GM12878 (cell line): ENCODE results near the gene TMEM163. TPM values are rescaled to one million over a fixed set of nuclear protein-coding genes. Genes with fewer than 3 reads are reported as not detected.

Source experiments
- ATAC-seq: fragments of 200-7000 bp; cut with Tn5 transposase; 3 replicates; pipeline ENCODE4 v1.9.1; 2020; ENCODE audit warnings: mild to moderate bottlenecking, moderate library complexity
- BruUV-seq: library from RNA; stranded (reverse); fragments of 400-500 nt; replicated peaks from 2 replicates; lab custom pipeline; 2021; lab: Mats Ljungman, UMichigan
- CTCF ChIA-PET: fragments of 300-600 bp; sonication (Branson Sonifier 250); formaldehyde crosslinking; extraction: SDS; loops from one replicate; lab custom pipeline; 2021; ENCODE audit warnings: inconsistent platforms; lab: Yijun Ruan, JAX
- POLR2A ChIA-PET: fragments of 350-600 bp; formaldehyde crosslinking; extraction: SDS; loops from one replicate; lab custom pipeline; 2021; ENCODE audit warnings: inconsistent platforms; lab: Charles Lee
- RAD21 ChIA-PET: fragments of 300-600 bp; sonication (Branson Sonifier 250); formaldehyde crosslinking; loops from one replicate; lab custom pipeline; 2023; ENCODE audit warnings: antibody characterized with exemption; ENCODE audit not compliant: unreplicated experiment; lab: Charles Lee
- SMC1A ChIA-PET: fragments of 300-600 bp; sonication (Branson Sonifier 250); formaldehyde crosslinking; loops from one replicate; lab custom pipeline; 2023; ENCODE audit not compliant: unreplicated experiment, uncharacterized antibody; lab: Charles Lee
- DNase-seq: peaks from one replicate; pipeline ENCODE4 v3.0.0-alpha.2; 2011; ENCODE audit warnings: low read depth, low spot score
- FAIRE-seq: peaks from 3 replicates; lab custom pipeline; 2011; peaks lifted over from hg19 to GRCh38; lab: Jason Lieb, UNC
- H2AFZ ChIP-seq: 2 replicates; pipeline ENCODE4 v1.6.0; 2011; ENCODE audit warnings: low read depth, low read length, control low read depth; ENCODE audit not compliant: control insufficient read depth
- H3K27ac ChIP-seq: 2 replicates; pipeline ENCODE4 v1.5.1; 2011; ENCODE audit warnings: control low read depth; ENCODE audit not compliant: control insufficient read depth, insufficient read depth
- H3K27me3 ChIP-seq, 2 experiments: replicated peaks in 1 of 2; 2 replicates each; pipeline versions ENCODE4 v1.6.0 to v1.6.1; 2011; ENCODE audit warnings: low read length in 1 of 2; ENCODE audit not compliant: control insufficient read depth in 2 of 2, insufficient read depth in 2 of 2
- H3K36me3 ChIP-seq, 2 experiments: 2 replicates each; pipeline ENCODE4 v1.5.1; 2011; ENCODE audit warnings: low read length in 1 of 2; ENCODE audit not compliant: control insufficient read depth in 2 of 2, insufficient read depth in 2 of 2
- H3K4me1 ChIP-seq: 2 replicates; pipeline ENCODE4 v1.6.1; 2011; ENCODE audit warnings: mild to moderate bottlenecking, low read length, moderate library complexity, mixed read lengths; ENCODE audit not compliant: control insufficient read depth, insufficient read depth
- H3K4me2 ChIP-seq: 2 replicates; pipeline ENCODE4 v1.6.0; 2011; ENCODE audit warnings: control low read depth; ENCODE audit not compliant: control insufficient read depth, insufficient read depth
- H3K4me3 ChIP-seq: fragments of 200-600 bp; sonication (generic); 2 replicates; pipeline ENCODE4 v1.5.1; 2016
- H3K79me2 ChIP-seq: 2 replicates; pipeline ENCODE4 v1.6.0; 2011; ENCODE audit warnings: low read length; ENCODE audit not compliant: control insufficient read depth, insufficient read depth
- H3K9ac ChIP-seq: 2 replicates; pipeline ENCODE4 v1.8.0; 2011; ENCODE audit warnings: low read length, control low read depth, mixed read lengths; ENCODE audit not compliant: control insufficient read depth, insufficient read depth
- H3K9me3 ChIP-seq: replicated peaks from 3 replicates; pipeline ENCODE4 v1.5.1; 2011; ENCODE audit warnings: mild to moderate bottlenecking, low read length; ENCODE audit not compliant: control insufficient read depth, insufficient read depth
- H4K20me1 ChIP-seq: 2 replicates; pipeline ENCODE4 v1.6.0; 2011; ENCODE audit not compliant: control insufficient read depth, insufficient read depth
- HDAC6 ChIP-seq: fragments of 200-600 bp; sonication (generic); IDR thresholded peaks from one replicate; pipeline ENCODE4 v1.8.0; 2017; ENCODE audit warnings: antibody characterized with exemption; ENCODE audit not compliant: unreplicated experiment
- POLR2AphosphoS2 ChIP-seq: IDR thresholded peaks from 2 replicates; pipeline ENCODE4 v1.6.1; 2011; ENCODE audit warnings: low read depth, mild to moderate bottlenecking, low read length, improper control_type of control experiment, moderate library complexity
- ZNF274 ChIP-seq: IDR thresholded peaks from one replicate; pipeline ENCODE4 v1.8.0; 2011; ENCODE audit not compliant: insufficient read length, insufficient read depth
- ZSCAN29 ChIP-seq: fragments of 450-650 bp; IDR thresholded peaks from 2 replicates; pipeline ENCODE4 v1.6.1; 2017; ENCODE audit warnings: mild to moderate bottlenecking, moderate library complexity
- WGBS: methylation state at CpG from one replicate; pipeline ENCODE4 v1.1.6; 2016; ENCODE audit warnings: low lambda C conversion rate; ENCODE audit not compliant: insufficient replicate concordance, insufficient coverage; ENCODE audit errors: missing lambda C conversion rate; 5-methylcytosine and 5-hydroxymethylcytosine counted together
- in situ Hi-C: fragments of 300-500 bp; cut with MboI; formaldehyde crosslinking; loops from 9 replicates; pipeline ENCODE4 v1.14.3; 2018; ENCODE audit warnings: mixed read lengths
- intact Hi-C: fragments of 100-400 bp; cut with micrococcal nuclease; formaldehyde crosslinking; loops from one replicate; pipeline ENCODE4 v1.14.2; 2022; ENCODE audit not compliant: unreplicated experiment
- polyA plus RNA-seq, 11 experiments: library from polyadenylated mRNA; depleted of rRNA in 4 of 11; unstranded in 6 of 11; stranded (reverse) in 5 of 11; fragments of >200 nt; fragmentation: Nextera tagmentation in 4 of 11; fragmentation: Illumina TruSeq in 1 of 11; extraction: Ambion mirVana in 4 of 11; extraction: Trizol in 1 of 11; gene quantifications; 1 replicate in 1 of 11; 2 replicates in 10 of 11; pipeline versions ENCODE4 v1.2.1 to v1.2.3, GENCODE V29; 2011 to 2016; ENCODE audit warnings: inconsistent platforms in 2 of 11, missing spikeins in 2 of 11, low read depth in 1 of 11
- total RNA-seq, 4 experiments: library from RNA; depleted of rRNA in 3 of 4; stranded (reverse); fragments of >200 nt in 3 of 4; fragmentation: Illumina TruSeq in 1 of 4; extraction: Trizol in 1 of 4; gene quantifications; 2 replicates each; pipeline versions ENCODE4 v1.2.1 to v1.2.3, GENCODE V29; 2013 to 2021
- TF ChIP-seq, protein P1 (sequence below), 3 experiments: IDR thresholded peaks in 2 of 3; conservative IDR thresholded peaks in 1 of 3; 2 replicates each; pipeline ENCODE4 v1.5.1; 2011; ENCODE audit warnings: low read depth in 3 of 3, low read length in 3 of 3, mild to moderate bottlenecking in 3 of 3, control low read depth in 2 of 3, moderate library complexity in 2 of 3, inconsistent platforms in 1 of 3, mixed read lengths in 1 of 3; ENCODE audit not compliant: control insufficient read depth in 2 of 3, insufficient read depth in 1 of 3; ENCODE audit errors: extremely low read depth in 1 of 3
- TF ChIP-seq, protein P2 (sequence below): fragments of 450-650 bp; IDR thresholded peaks from 2 replicates; pipeline ENCODE4 v1.6.1; 2016; ENCODE audit warnings: mild to moderate bottlenecking
- TF ChIP-seq, protein P3 (sequence below): IDR thresholded peaks from 2 replicates; pipeline ENCODE4 v1.6.1; 2011; ENCODE audit warnings: low read depth, low read length, improper control_type of control experiment, borderline replicate concordance

The TMEM163 gene
- total and polyA plus RNA-seq, 10 of the 15 experiments (the other 5 are each of a cell fraction or from before 2014, with no cell fraction given), result 0.05 to 0.11 (median 0.07) TPM; not detected in 4

DNA sequence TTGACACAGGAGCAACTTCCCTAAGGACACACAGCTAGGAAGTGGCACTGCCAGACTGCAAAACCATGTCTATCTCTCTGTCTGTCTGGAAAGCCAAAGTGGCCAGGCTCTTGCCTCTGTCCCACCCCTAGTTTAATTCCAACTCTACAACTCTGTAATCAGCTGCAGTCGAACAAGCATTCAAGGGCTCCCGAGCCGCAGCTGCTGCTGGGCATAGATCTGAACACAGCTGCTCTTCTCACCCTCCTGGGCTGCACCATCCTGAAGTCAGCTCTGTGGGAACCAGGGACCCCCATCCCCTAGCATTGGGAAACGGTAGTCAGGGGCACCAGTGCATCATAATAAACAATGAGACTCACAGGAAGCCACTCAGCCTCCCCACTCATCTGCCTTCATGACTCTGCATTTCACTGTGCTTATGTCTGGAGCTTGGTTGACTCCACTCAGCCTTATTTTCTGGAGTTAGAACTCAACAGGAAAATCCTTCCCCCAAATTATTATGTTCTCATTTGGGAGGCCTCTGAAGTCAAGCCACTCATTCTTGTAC is 44.4 kb upstream of the TMEM163 start:
- no peak overlapping the region for H3K27ac ChIP-seq
- H3K79me2 ChIP-seq, result no peaks in the 10 kb centered on the region
- no peak overlapping the region for H3K4me3 ChIP-seq
- in situ Hi-C loops, result no loop called here
- H3K9ac ChIP-seq, result no peak overlapping the region
- no peaks in the 10 kb centered on the region for H3K27me3 ChIP-seq
- no peak for DNase-seq
- no peaks in the 10 kb centered on the region for H4K20me1 ChIP-seq
- no peaks in the 10 kb centered on the region for H3K9me3 ChIP-seq
- no peak for FAIRE-seq
- intact Hi-C loops, result no loop called here
- BruUV-seq, result no TSS peak
- TF ChIP-seq, protein P1, sequence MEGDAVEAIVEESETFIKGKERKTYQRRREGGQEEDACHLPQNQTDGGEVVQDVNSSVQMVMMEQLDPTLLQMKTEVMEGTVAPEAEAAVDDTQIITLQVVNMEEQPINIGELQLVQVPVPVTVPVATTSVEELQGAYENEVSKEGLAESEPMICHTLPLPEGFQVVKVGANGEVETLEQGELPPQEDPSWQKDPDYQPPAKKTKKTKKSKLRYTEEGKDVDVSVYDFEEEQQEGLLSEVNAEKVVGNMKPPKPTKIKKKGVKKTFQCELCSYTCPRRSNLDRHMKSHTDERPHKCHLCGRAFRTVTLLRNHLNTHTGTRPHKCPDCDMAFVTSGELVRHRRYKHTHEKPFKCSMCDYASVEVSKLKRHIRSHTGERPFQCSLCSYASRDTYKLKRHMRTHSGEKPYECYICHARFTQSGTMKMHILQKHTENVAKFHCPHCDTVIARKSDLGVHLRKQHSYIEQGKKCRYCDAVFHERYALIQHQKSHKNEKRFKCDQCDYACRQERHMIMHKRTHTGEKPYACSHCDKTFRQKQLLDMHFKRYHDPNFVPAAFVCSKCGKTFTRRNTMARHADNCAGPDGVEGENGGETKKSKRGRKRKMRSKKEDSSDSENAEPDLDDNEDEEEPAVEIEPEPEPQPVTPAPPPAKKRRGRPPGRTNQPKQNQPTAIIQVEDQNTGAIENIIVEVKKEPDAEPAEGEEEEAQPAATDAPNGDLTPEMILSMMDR (IDR thresholded peaks at IDR 0.05 in 2 of 3, conservative IDR thresholded peaks at IDR 0.05 in 1 of 3; ENCODE audit: control insufficient read depth in 2 of 3, extremely low read depth in 1 of 3, insufficient read depth in 1 of 3, low read depth in 3 of 3, low read length in 3 of 3), result no peak
- TF ChIP-seq, protein P2, sequence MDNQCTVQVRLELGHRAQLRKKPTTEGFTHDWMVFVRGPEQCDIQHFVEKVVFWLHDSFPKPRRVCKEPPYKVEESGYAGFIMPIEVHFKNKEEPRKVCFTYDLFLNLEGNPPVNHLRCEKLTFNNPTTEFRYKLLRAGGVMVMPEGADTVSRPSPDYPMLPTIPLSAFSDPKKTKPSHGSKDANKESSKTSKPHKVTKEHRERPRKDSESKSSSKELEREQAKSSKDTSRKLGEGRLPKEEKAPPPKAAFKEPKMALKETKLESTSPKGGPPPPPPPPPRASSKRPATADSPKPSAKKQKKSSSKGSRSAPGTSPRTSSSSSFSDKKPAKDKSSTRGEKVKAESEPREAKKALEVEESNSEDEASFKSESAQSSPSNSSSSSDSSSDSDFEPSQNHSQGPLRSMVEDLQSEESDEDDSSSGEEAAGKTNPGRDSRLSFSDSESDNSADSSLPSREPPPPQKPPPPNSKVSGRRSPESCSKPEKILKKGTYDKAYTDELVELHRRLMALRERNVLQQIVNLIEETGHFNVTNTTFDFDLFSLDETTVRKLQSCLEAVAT, result no peak
- TF ChIP-seq, protein P3, sequence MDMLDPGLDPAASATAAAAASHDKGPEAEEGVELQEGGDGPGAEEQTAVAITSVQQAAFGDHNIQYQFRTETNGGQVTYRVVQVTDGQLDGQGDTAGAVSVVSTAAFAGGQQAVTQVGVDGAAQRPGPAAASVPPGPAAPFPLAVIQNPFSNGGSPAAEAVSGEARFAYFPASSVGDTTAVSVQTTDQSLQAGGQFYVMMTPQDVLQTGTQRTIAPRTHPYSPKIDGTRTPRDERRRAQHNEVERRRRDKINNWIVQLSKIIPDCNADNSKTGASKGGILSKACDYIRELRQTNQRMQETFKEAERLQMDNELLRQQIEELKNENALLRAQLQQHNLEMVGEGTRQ, result no peak
- TF ChIP-seq ZNF274 (no peak), HDAC6 (no peak), POLR2AphosphoS2 (no peak), ZSCAN29 (no peak)
- ChIA-PET RAD21 (no interaction called here), POLR2A (no interaction called here), CTCF (no interaction called here), SMC1A (no interaction called here)
- H3K36me3 ChIP-seq, result no peaks in the 10 kb centered on the region
- no peak overlapping the region for H2AFZ ChIP-seq
- no peak overlapping the region for H3K4me2 ChIP-seq
- H3K4me1 ChIP-seq, result peaks cover 5% of the 10 kb centered on the region; the same call in 1 of the 2 replicates
- 63% methylated on average over 4 of the region's 4 CpGs for WGBS
- no peak for ATAC-seq
